HUES64 (cell line): ENCODE measurements around the gene TRMT11. TPM values are rescaled to one million over a fixed set of nuclear protein-coding genes. Genes with fewer than 3 reads are reported as not detected.

ENCODE experiments used
- H3K27ac ChIP-seq: 2 replicates; pipeline ENCODE4 v1.7.0; 2013; ENCODE audit warnings: low read depth, low read length, inconsistent platforms
- H3K27me3 ChIP-seq: 2 replicates; pipeline ENCODE4 v1.6.1; 2013; ENCODE audit warnings: mild to moderate bottlenecking, low read length; ENCODE audit not compliant: insufficient read depth
- H3K36me3 ChIP-seq: 2 replicates; pipeline ENCODE4 v1.6.1; 2013; ENCODE audit warnings: mild to moderate bottlenecking, low read length; ENCODE audit not compliant: insufficient read depth
- H3K4me1 ChIP-seq: 2 replicates; pipeline ENCODE4 v1.6.1; 2013; ENCODE audit warnings: mild to moderate bottlenecking, low read length, moderate library complexity; ENCODE audit not compliant: insufficient read depth
- H3K4me3 ChIP-seq: 2 replicates; pipeline ENCODE4 v1.5.1; 2013; ENCODE audit warnings: mild to moderate bottlenecking, low read length, moderate library complexity
- H3K9ac ChIP-seq: 2 replicates; pipeline ENCODE4 v1.6.1; 2013; ENCODE audit warnings: mild to moderate bottlenecking, low read depth, low read length
- H3K9me3 ChIP-seq: 2 replicates; pipeline ENCODE4 v1.6.1; 2013; ENCODE audit warnings: low read depth, low read length; ENCODE audit not compliant: insufficient read depth
- WGBS: fragments of 150-250, 120-280 bp; methylation state at CpG from one replicate; pipeline ENCODE4 v1.1.7; 2013; ENCODE audit warnings: missing lambda C conversion rate; 5-methylcytosine and 5-hydroxymethylcytosine counted together
- polyA plus RNA-seq, 2 experiments: library from polyadenylated mRNA; stranded (reverse); fragments of 50-300 nt; gene quantifications; one replicate each; pipeline ENCODE4 v1.2.3, GENCODE V29; 2013

The TRMT11 gene
- 19.9 TPM for polyA plus RNA-seq (2013, experiment 1 of 2)
- polyA plus RNA-seq (2013, experiment 2 of 2), result 21.6 TPM

GRCh38 chr6:125986301-125987025 is at the start of gene TRMT11:
TRMT11 (plus strand) TSS chr6:125986540; CDS start chr6:125986551, 11 bp downstream.
- no peaks in the 10 kb centered on the region for H3K9me3 ChIP-seq
- no peaks in the 10 kb centered on the region for H3K27me3 ChIP-seq
- H3K9ac ChIP-seq, result peak within 1 kb of the TSS; percentile 93
- H3K27ac ChIP-seq, result peak within 1 kb of the TSS; percentile 82
- H3K4me1 ChIP-seq, result peaks cover 32% of the 10 kb centered on the region
- no peaks in the 10 kb centered on the region for H3K36me3 ChIP-seq
- WGBS, result under 1% methylated on average over 52 of the region's 52 CpGs
- peak within 1 kb of the TSS; percentile 84 for H3K4me3 ChIP-seq

DNA sequence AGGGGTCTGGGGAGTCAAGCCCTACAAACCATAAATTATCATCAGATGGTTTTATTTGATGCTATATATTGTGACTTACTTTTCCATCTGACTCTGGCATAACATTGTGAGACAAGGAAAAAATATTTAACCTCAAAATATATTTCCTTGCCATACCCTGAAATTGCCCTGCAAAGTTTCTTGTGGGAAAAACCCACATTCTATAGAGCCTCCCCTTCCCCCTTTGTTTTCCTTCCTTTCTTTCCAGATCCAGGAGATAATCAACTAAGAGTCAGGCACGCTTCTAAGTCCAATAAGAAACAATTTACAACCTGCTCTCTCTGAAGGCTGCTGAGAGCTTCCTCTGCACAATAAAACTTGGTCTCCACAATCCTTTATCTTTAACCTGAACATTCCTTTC is 47.3 kb upstream of the TRMT11 start:
- 84% methylated on average over 1 of the region's 1 CpG for WGBS

DNA sequence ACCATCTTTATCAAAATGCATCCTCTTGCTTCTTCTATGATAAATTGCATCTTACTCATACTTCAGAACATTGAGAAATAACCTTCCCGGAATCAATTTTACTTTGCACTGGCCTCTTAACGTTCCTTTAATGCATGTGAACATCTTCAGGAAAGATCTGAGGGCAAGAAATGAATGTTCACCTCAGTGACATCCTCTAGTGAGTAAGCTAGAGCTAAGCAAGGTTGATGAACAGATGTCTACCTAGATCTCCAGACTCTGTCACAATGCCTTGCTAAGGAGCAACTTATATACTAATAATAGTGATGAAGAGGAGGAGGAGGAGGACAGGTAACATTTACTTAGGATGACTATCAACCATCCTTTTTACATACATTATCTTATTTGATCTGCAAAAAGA is 46.5 kb upstream of the TRMT11 start:
- H3K27ac ChIP-seq, result no peak overlapping the region
- H3K9me3 ChIP-seq, result no peaks in the 10 kb centered on the region
- H3K36me3 ChIP-seq, result no peaks in the 10 kb centered on the region
- no peaks in the 10 kb centered on the region for H3K27me3 ChIP-seq
- H3K4me3 ChIP-seq, result no peak overlapping the region
- H3K4me1 ChIP-seq, result no peaks in the 10 kb centered on the region
- 84% methylated on average over 2 of the region's 2 CpGs for WGBS
- no peak overlapping the region for H3K9ac ChIP-seq

More for the DNA sequence above, 47.3 kb upstream of the TRMT11 start:
- no peak overlapping the region for H3K9ac ChIP-seq
- H3K36me3 ChIP-seq, result no peaks in the 10 kb centered on the region
- no peaks in the 10 kb centered on the region for H3K4me1 ChIP-seq
- H3K4me3 ChIP-seq, result no peak overlapping the region
- no peaks in the 10 kb centered on the region for H3K9me3 ChIP-seq
- H3K27me3 ChIP-seq, result no peaks in the 10 kb centered on the region
- no peak overlapping the region for H3K27ac ChIP-seq

DNA sequence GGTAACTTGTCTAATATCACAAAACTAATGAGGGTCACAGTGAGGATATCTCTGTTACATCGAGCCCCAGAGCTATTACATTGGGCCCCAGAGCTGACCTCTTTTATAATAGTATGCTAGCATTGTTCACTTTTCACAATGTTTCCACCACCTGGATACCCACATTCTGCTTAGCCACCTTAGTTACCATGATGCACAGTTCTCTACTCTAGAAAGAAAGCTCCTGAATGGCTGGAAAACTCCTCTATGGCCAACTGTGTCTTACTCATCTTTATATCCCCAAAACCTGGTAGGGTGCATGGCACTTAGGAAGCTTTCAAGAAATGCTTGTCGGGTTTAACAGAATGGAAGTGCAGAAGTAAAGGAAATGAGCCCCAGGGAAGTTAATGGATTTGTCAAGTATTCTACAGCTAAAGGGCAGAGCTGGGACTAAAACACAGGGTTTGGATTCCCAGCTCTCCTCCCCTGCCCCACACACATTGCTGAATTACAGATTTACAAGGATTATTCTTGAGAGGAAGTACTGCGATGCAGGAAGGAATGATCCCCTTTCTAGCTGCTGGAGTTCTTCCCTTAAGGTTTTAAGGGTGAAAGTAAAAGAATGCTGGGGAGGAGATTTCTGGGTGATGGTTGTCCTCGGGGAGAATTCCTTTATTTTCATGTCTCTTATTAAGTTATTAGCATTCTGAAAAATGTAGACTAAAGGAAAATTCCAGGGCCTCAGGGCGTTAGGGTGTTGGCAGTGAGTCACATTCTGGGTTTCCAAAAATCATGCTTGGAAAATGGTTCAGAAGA is 45.9 kb upstream of the TRMT11 start:
- H3K4me3 ChIP-seq, result no peak overlapping the region

DNA sequence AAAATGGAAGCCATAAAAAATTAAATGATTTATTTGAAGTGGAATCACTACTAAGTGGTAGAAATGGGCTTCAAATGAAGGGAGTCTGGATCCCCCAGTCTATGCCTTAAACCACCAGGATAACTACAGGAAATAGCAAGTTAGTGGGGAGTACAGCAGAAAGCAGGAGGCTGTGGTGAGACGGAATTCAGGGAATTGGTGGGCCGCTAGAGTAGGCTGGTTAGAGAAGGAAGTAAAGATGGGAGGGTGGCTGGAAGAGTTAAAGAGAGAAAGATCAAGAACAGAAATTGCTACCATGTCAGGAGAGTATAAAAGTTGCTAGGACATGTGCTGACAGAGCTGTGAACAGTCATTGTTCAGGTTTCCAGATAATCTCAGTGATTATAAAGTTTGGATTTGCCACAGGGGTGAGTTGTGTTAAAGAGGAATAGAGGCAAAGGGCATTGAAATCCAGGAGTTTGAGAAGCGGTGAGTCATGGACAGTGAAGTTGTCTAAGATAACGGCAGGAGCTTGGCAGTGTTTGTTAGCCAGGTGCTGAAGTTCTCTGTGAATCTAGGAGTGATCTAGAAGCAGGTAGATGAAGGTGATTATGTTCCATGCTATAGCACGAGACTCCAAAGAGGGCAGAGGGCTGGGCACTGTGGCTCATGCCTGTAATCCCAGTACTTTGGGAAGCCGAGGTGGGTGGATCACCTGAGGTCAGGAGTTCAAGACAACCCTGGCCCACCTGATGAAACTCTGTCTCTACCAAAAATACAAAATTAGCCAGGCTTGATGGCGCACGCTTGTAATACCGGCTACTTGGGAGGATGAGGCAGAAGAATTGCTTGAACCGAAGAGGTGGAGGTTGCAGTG is 43.4 kb upstream of the TRMT11 start:
- Histone ChIP-seq H3K27me3 (no peaks in the 10 kb centered on the region), H3K4me1 (no peaks in the 10 kb centered on the region), H3K36me3 (no peaks in the 10 kb centered on the region), H3K4me3 (no peak overlapping the region), H3K27ac (no peak overlapping the region), H3K9me3 (no peaks in the 10 kb centered on the region), H3K9ac (no peak overlapping the region)
- 89% methylated on average over 10 of the region's 10 CpGs for WGBS

More for the DNA sequence above, 45.9 kb upstream of the TRMT11 start:
- H3K27ac ChIP-seq, result no peak overlapping the region
- no peaks in the 10 kb centered on the region for H3K4me1 ChIP-seq
- H3K9ac ChIP-seq, result no peak overlapping the region
- WGBS, result 75% methylated on average over 5 of the region's 5 CpGs
- H3K9me3 ChIP-seq, result no peaks in the 10 kb centered on the region
- no peaks in the 10 kb centered on the region for H3K27me3 ChIP-seq
- H3K36me3 ChIP-seq, result no peaks in the 10 kb centered on the region

DNA sequence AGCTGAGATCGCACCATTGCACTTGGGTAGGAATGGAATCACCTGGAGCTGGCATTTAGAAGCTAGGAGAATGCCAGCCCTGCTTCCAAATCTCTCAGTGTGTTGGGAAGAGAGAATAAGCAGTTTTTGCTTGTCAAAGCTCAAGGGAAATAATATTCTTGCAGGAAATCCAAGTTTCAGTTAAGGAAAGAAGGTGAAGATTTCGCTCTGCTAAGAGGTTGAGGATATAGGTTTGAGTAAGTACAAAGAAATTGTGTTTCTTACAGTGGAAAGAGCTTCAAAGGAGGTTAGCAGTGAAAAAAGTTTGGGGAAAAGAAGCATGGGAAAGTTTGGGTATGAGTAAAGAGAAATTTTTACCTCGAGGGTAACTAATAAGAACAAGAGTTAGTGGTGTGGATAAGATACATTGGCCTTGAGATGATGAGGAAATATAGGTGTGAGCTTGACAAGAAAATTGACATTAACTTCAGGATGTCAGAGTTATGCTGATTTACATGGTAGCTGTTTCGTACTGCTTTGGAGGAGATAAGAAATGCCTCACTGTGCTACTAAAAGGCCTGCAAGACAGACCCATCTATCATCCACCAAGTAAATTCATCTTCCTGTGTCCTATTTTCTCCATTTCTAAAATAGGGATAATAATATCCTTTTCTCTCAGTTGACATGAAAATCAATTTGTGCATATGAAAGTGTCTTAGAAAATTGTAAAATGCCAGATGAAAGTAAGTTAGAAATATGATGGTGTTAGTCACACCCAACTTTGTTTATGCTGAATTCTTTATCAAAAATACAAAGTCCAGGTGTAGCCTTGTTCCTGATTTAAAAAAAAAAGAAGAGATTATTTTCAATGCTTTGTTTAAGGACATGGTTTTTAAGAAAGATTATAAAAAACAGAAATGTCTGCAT is 42.6 kb upstream of the TRMT11 start:
- 92% methylated on average over 4 of the region's 4 CpGs for WGBS
- H3K9me3 ChIP-seq, result no peaks in the 10 kb centered on the region
- H3K36me3 ChIP-seq, result no peaks in the 10 kb centered on the region
- no peaks in the 10 kb centered on the region for H3K27me3 ChIP-seq
- no peak overlapping the region for H3K9ac ChIP-seq
- H3K27ac ChIP-seq, result no peak overlapping the region
- no peaks in the 10 kb centered on the region for H3K4me1 ChIP-seq
- no peak overlapping the region for H3K4me3 ChIP-seq

DNA sequence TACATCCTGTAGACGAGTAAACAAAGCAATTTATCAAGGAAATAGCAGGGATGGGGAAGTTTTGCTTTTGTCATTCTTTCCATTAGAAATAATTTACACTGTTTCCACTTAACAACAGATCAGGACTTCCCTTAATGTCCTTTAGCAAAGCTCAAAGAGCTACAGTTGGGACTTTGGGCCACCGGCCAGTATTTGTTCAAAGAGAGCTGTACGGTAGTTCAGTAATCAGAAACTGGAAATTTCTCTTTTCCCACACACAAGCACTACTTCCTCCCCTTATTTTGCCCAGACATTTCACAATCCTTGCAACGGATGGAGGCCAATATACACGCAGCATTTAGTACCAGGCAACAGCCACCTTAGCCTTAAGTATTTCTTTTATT is 41.9 kb upstream of the TRMT11 start:
- H3K9ac ChIP-seq, result no peak overlapping the region
- H3K27me3 ChIP-seq, result no peaks in the 10 kb centered on the region
- H3K4me1 ChIP-seq, result no peaks in the 10 kb centered on the region
- H3K4me3 ChIP-seq, result no peak overlapping the region
- 89% methylated on average over 5 of the region's 5 CpGs for WGBS
- no peaks in the 10 kb centered on the region for H3K36me3 ChIP-seq
- no peaks in the 10 kb centered on the region for H3K9me3 ChIP-seq
- no peak overlapping the region for H3K27ac ChIP-seq

- H3K4me1 ChIP-seq, result no peaks in the 10 kb centered on the region
These were observed 41.4 kb upstream of the TRMT11 start for GRCh38 chr6:125944896-125945295.

DNA sequence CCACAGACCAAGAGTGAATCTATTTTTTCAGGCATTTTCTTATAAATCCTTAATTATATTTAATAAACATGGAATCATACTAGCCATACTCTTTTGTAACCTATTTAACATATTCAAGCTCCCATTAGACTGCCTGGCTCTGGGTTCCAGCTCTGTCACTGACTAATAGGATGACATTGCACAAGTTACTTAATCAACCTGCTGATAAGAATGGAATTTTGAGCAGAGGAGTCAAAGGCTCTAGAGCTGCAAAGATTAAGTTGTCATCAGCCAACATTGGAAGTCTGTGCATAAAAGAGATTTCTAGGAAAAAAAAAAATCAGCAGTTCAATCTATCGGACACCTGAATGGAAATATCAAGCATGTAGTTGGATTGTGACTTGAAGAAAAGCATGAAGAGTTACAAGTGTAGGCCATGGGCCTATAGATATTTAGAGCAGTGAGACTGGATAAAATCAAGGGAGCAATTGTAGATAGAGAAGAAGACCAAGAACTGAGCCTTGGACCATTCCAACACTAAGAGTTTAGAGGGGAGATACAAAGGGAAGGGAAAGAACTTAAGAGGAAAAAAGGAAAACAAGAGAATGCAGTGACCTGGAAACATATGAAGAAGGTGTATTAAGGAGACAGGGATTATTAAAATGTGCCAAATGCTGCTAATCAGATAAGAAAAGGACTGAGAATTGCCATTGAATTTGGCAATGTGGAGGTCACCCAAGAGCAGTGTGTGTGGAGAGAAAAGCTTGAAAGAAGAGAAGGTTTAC is 40.8 kb upstream of the TRMT11 start:
- H3K4me1 ChIP-seq, result no peaks in the 10 kb centered on the region
- no peak overlapping the region for H3K4me3 ChIP-seq
- no peak overlapping the region for H3K9ac ChIP-seq
- no peaks in the 10 kb centered on the region for H3K36me3 ChIP-seq
- no peaks in the 10 kb centered on the region for H3K9me3 ChIP-seq
- 94% methylated on average over 1 of the region's 1 CpG for WGBS
- H3K27me3 ChIP-seq, result no peaks in the 10 kb centered on the region
- H3K27ac ChIP-seq, result no peak overlapping the region

More at GRCh38 chr6:125944896-125945295, 41.4 kb upstream of the TRMT11 start:
- WGBS, result 83% methylated on average over 1 of the region's 1 CpG
- Histone ChIP-seq H3K27ac (no peak overlapping the region), H3K4me3 (no peak overlapping the region), H3K36me3 (no peaks in the 10 kb centered on the region), H3K27me3 (no peaks in the 10 kb centered on the region), H3K9ac (no peak overlapping the region), H3K9me3 (no peaks in the 10 kb centered on the region)

DNA sequence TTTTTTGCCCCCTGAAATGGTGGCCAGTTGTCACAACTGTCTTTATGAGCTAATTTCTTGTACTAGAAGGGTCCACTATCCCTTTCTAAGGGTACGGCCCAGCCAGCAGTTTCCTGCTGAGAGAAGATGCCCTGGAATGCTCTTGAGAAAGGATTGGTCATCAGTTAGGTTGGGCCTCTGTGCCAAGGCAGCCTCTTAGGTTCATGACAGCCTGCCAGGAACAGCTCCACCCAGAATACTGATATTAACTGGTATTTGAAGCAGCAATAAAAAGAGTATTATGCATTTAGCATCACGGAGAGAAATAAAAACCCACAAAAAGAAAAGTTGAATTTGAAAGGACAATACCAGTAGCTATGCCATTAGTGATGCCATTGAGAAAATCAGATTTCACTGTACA is 38.7 kb upstream of the TRMT11 start:
- 82% methylated on average over 1 of the region's 2 CpGs for WGBS
- Histone ChIP-seq H3K9ac (no peak overlapping the region), H3K27me3 (no peaks in the 10 kb centered on the region), H3K4me3 (no peak overlapping the region), H3K9me3 (peaks cover 5% of the 10 kb centered on the region; the same call in 1 of the 2 replicates), H3K4me1 (no peaks in the 10 kb centered on the region), H3K36me3 (no peaks in the 10 kb centered on the region), H3K27ac (no peak overlapping the region)
